GM13977 (cell line): ENCODE measurements around the gene HOOK2.

ENCODE experiments used
- DNase-seq: peaks from one replicate; pipeline ENCODE4 v3.0.0; 2012; ENCODE audit warnings: low spot score
- CTCF ChIP-seq: IDR thresholded peaks from 2 replicates; pipeline ENCODE4 v1.5.1; 2012; ENCODE audit warnings: mild to moderate bottlenecking, control low read depth; ENCODE audit not compliant: insufficient read depth; ENCODE audit errors: extremely low read depth, missing control alignments
- in situ Hi-C: fragments of 300-500 bp; cut with MboI; formaldehyde crosslinking; loops from one replicate; pipeline ENCODE4 v1.12.0; 2022; ENCODE audit warnings: low sequenced_read_pairs, low pct_unique_long_range_greater_than_20kb, mixed read lengths, inconsistent platforms; ENCODE audit not compliant: unreplicated experiment

HOOK2 gene

GRCh38 chr19:12797141-12797587 is 21.8 kb upstream of the HOOK2 start:
- no peak for TF ChIP-seq CTCF
- in situ Hi-C loops = no loop called here
- DNase-seq = no peak

GRCh38 chr19:12796146-12797071 is 21.1 kb upstream of the HOOK2 start:
- in situ Hi-C loops = no loop called here
- DNase-seq = peak; percentile 67

GRCh38 chr19:12794971-12795381 is 19.6 kb upstream of the HOOK2 start:
- DNase-seq = no peak
- in situ Hi-C loops = no loop called here
- no peak for TF ChIP-seq CTCF

More at GRCh38 chr19:12796146-12797071, 21.1 kb upstream of the HOOK2 start:
- TF ChIP-seq CTCF = peak; percentile 98

- no peak for DNase-seq
- TF ChIP-seq CTCF = no peak
- in situ Hi-C loops = no loop called here
These were observed 19.0 kb upstream of the HOOK2 start for GRCh38 chr19:12794196-12794941.

- in situ Hi-C loops = no loop called here
- DNase-seq = peak; percentile 98
- no peak for TF ChIP-seq CTCF
These were observed 18.2 kb upstream of the HOOK2 start for GRCh38 chr19:12793290-12794195.

- DNase-seq = no peak
- in situ Hi-C loops = no loop called here
- no peak for TF ChIP-seq CTCF
These were observed 17.5 kb upstream of the HOOK2 start for GRCh38 chr19:12792853-12793289.
